ENCODE data around the gene TPRA1.
"Not testable (repeated sequence)": the region's sequence is repeated elsewhere in the genome, so short reads cannot be mapped to it uniquely, and the experiment has no call there.

The TPRA1 gene

GRCh38 chr3:127535106-127535785 is 55.3 kb downstream of the TPRA1 start:
- DNase-seq: no peak

GRCh38 chr3:127534564-127534963 is 56.0 kb downstream of the TPRA1 start:
- DNase-seq: no peak

GRCh38 chr3:127534161-127534451 is 56.4 kb downstream of the TPRA1 start:
- no peak for DNase-seq

- no peak for DNase-seq
Observed at GRCh38 chr3:127532561-127533203, 57.9 kb downstream of the TPRA1 start.

GRCh38 chr3:127531821-127532220 is 58.7 kb downstream of the TPRA1 start:
- no peak for DNase-seq

GRCh38 chr3:127530863-127531262 is 59.7 kb downstream of the TPRA1 start:
- not testable (repeated sequence) for DNase-seq

GRCh38 chr3:127529346-127530188 is 61.0 kb downstream of the TPRA1 start:
- no peak for DNase-seq

- DNase-seq: no peak
Observed at GRCh38 chr3:127525373-127525772, 65.2 kb downstream of the TPRA1 start.

- DNase-seq: no peak
Observed at GRCh38 chr3:127524296-127524896, 66.1 kb downstream of the TPRA1 start.
